22Rv1 (cell line): ENCODE results near the gene UBE4B.

Experiments used
- CTCF ChIP-seq: fragments of 450-650 bp; IDR thresholded peaks from 2 replicates; pipeline ENCODE4 v1.5.1; 2017; ENCODE audit warnings: mild to moderate bottlenecking
- ZFX ChIP-seq: fragments of 450-650 bp; IDR thresholded peaks from 2 replicates; pipeline ENCODE4 v1.6.1; 2017; ENCODE audit warnings: antibody characterized with exemption, borderline replicate concordance

- TF ChIP-seq CTCF (no peak), ZFX (no peak)
Measured at GRCh38 chr1:10045480-10046355, 13.0 kb downstream of the UBE4B start.
